ENCODE results near the gene NUP107.
"Not testable (repeated sequence)": the region's sequence is repeated elsewhere in the genome, so short reads cannot be mapped to it uniquely, and the experiment has no call there.

The NUP107 gene

GRCh38 chr12:68686595-68687521 is at the start of gene NUP107:
Gene NUP107, plus strand, starts transcription at chr12:68686978. Its CDS starts 88 bp downstream, at chr12:68687066.
- peak; percentile 94 to 95 (median 95) for DNase-seq (ENCODE audit: low read depth in 3 of 3, low spot score in 1 of 3)

- DNase-seq (ENCODE audit: low read depth in 3 of 3, low spot score in 1 of 3), result not testable (repeated sequence)
These were observed 49.3 kb upstream of the NUP107 start for GRCh38 chr12:68637439-68637838.

- DNase-seq (ENCODE audit: low read depth in 3 of 3, low spot score in 1 of 3), result no peak
These were observed 48.6 kb upstream of the NUP107 start for GRCh38 chr12:68638171-68638570.

- no peak for DNase-seq (ENCODE audit: low read depth in 3 of 3, low spot score in 1 of 3)
These were observed 47.9 kb upstream of the NUP107 start for GRCh38 chr12:68638721-68639395.

GRCh38 chr12:68639396-68639767 is 47.4 kb upstream of the NUP107 start:
- no peak for DNase-seq (ENCODE audit: low read depth in 3 of 3, low spot score in 1 of 3)

- DNase-seq (ENCODE audit: low read depth in 3 of 3, low spot score in 1 of 3), result peak in 2 of 3 donors; percentile 5 to 7
These were observed 45.6 kb upstream of the NUP107 start for GRCh38 chr12:68641138-68641537.

- no peak for DNase-seq (ENCODE audit: low read depth in 3 of 3, low spot score in 1 of 3)
These were observed 40.3 kb upstream of the NUP107 start for GRCh38 chr12:68646484-68646883.

- DNase-seq (ENCODE audit: low read depth in 3 of 3, low spot score in 1 of 3), result no peak
These were observed 39.3 kb upstream of the NUP107 start for GRCh38 chr12:68647507-68647906.

GRCh38 chr12:68648179-68648578 is 38.6 kb upstream of the NUP107 start:
- no peak for DNase-seq (ENCODE audit: low read depth in 3 of 3, low spot score in 1 of 3)

GRCh38 chr12:68665016-68665569 is 21.7 kb upstream of the NUP107 start:
- DNase-seq (ENCODE audit: low read depth in 3 of 3, low spot score in 1 of 3), result no peak

GRCh38 chr12:68667291-68667690 is 19.5 kb upstream of the NUP107 start:
- no peak for DNase-seq (ENCODE audit: low read depth in 3 of 3, low spot score in 1 of 3)

- DNase-seq (ENCODE audit: low read depth in 3 of 3, low spot score in 1 of 3), result no peak
These were observed 18.9 kb upstream of the NUP107 start for GRCh38 chr12:68667896-68668295.

GRCh38 chr12:68671179-68671578 is 15.6 kb upstream of the NUP107 start:
- no peak for DNase-seq (ENCODE audit: low read depth in 3 of 3, low spot score in 1 of 3)

- DNase-seq (ENCODE audit: low read depth in 3 of 3, low spot score in 1 of 3), result no peak
These were observed 13.0 kb upstream of the NUP107 start for GRCh38 chr12:68673788-68674187.

GRCh38 chr12:68674376-68674775 is 12.4 kb upstream of the NUP107 start:
- DNase-seq (ENCODE audit: low read depth in 3 of 3, low spot score in 1 of 3), result no peak

GRCh38 chr12:68675101-68675842 is 11.5 kb upstream of the NUP107 start:
- peak in 2 of 3 donors; percentile 22 to 36 for DNase-seq (ENCODE audit: low read depth in 3 of 3, low spot score in 1 of 3)

GRCh38 chr12:68676854-68677253 is 9.9 kb upstream of the NUP107 start:
- not testable (repeated sequence) for DNase-seq (ENCODE audit: low read depth in 3 of 3, low spot score in 1 of 3)

GRCh38 chr12:68686262-68686594 is 550 bp upstream of the NUP107 start:
- no peak for DNase-seq (ENCODE audit: low read depth in 3 of 3, low spot score in 1 of 3)

- DNase-seq (ENCODE audit: low read depth in 3 of 3, low spot score in 1 of 3), result no peak
These were observed 8.7 kb downstream of the NUP107 start for GRCh38 chr12:68695454-68695853.

GRCh38 chr12:68699486-68699885 is 12.7 kb downstream of the NUP107 start:
- DNase-seq (ENCODE audit: low read depth in 3 of 3, low spot score in 1 of 3), result no peak

- no peak for DNase-seq (ENCODE audit: low read depth in 3 of 3, low spot score in 1 of 3)
These were observed 41.0 kb downstream of the NUP107 start for GRCh38 chr12:68727776-68728175.
